ENCODE data around the gene TOGARAM1. TPM values are rescaled to one million over a fixed set of nuclear protein-coding genes. Genes with fewer than 3 reads are reported as not detected.

Gene TOGARAM1
- total RNA-seq, 2 donors from 2014 or later = 16.8 to 17.4 TPM

Other genes starting within 250 kb of the TOGARAM1 start
- 10 to 100 TPM; 53.3 to 59.2 TPM for gene KLHL28, start 243 bp upstream of the TOGARAM1 start, total RNA-seq
- 10 to 100 TPM; 62.7 to 65.5 TPM for gene PRPF39, start 121.9 kb downstream of the TOGARAM1 start, total RNA-seq
- gene FKBP3, start 172.3 kb downstream of the TOGARAM1 start, total RNA-seq = 10 to 100 TPM; 30.1 to 31.4 TPM
- 1 to 10 TPM; 7.9 to 8.9 TPM for gene FANCM, start 173.7 kb downstream of the TOGARAM1 start, total RNA-seq